ENCODE results near the gene SCNN1A.

The SCNN1A gene

DNA sequence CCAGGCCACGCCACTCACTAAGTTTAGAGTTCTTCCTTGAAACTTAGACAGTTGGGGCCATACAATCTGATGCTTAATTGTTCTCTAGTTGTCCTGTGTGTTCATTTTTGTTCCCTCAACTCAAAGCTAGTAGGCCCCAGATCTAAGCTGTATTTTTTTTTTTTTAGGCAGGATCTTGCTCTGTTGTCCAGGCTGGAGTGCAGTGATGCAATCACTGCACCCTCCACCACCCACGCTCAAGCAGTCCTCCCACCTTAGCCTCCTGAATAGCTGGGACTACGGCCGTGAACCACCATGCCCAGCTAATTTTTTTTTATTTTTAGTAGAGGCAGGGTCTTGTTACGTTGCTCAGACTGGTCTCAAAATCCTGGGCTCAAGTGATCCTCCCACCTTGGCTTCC lies 41.0 kb downstream of the SCNN1A start:
- no peak for DNase-seq (ENCODE audit: low read depth in 3 of 3)

GRCh38 chr12:6333566-6333965 lies 41.8 kb downstream of the SCNN1A start:
- no peak for DNase-seq (ENCODE audit: low read depth in 3 of 3)

DNA sequence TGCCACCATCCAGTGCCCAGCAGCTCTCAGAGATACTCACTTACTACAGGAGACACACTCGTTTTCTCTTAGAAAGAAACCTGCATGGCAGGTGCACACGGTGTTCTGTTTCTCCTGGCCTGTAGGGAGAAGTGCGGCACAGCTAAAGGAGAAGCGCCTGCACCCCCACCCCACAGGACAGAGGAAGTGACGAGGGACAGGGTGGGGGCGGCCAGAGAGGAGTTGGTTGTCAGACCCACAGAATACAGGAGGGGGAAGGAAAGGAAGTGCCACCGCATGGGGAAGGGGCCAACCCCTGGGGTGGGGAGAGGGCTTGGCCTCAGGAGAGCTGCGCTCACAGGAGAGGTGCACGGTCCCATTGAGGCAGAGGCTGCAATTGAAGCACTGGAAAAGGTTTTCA lies 42.3 kb downstream of the SCNN1A start:
- no peak for DNase-seq (ENCODE audit: low read depth in 3 of 3)

- DNase-seq (ENCODE audit: low read depth in 3 of 3): no peak
Measured at GRCh38 chr12:6332459-6332858, 42.9 kb downstream of the SCNN1A start.

- no peak for DNase-seq (ENCODE audit: low read depth in 3 of 3)
Measured at GRCh38 chr12:6330999-6331714, 44.2 kb downstream of the SCNN1A start.

DNA sequence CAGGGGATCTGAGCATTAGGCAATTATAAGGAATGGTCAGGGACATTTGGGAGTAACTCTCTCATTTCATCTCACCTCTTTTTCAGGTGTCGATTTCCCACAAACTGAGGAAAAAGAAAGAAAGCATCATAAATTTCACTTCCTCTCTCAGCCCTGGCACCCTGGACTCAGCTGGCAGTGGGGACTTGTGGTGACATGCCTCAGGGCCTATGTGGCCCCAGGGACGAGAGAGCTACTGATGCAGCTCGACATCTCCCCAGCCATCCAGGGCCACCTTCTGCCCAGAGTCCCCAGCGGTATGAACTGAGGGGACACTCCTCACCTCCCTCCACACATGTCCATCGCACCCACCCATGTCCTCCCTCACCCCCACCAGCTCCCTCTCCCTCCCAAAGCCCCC lies 45.2 kb downstream of the SCNN1A start:
- DNase-seq (ENCODE audit: low read depth in 3 of 3): no peak

GRCh38 chr12:6329703-6330064 lies 45.7 kb downstream of the SCNN1A start:
- no peak for DNase-seq (ENCODE audit: low read depth in 3 of 3)

GRCh38 chr12:6328945-6329702 lies 46.2 kb downstream of the SCNN1A start:
- DNase-seq (ENCODE audit: low read depth in 3 of 3): no peak

DNA sequence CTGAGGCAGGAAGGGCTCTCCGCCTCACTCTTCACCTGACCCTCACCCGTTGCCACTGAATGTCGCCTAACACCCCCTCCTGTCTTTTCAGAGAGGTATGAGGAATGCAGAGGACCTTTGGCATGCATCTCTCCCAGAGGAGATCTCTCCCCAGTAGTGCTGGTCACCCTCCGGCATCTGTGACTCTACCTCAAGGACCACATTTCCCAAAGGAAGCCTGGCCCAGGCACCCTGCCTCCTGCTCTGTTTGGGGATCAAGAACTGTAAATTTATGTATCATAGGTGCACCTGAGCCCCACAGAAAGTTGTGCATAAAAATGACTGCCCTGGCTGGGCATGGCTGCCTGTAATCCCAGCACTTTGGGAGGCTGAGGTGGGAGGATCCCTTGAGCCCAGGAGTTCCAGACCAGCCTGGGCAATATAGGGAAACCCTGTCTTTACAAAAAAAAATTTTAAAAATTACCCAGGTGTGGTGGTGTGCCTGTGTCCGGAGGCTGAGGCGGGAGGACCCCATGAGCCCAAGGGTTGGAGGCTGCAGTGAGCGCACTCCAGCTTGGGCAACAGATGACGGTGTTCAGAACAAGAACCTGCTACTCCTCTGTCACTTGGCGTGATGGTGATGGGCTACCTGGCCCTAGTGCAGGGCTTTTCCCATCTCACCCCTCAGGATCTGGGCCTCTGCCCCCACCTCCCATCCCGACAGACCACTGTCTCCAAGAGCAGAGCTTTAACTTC lies 47.2 kb downstream of the SCNN1A start:
- DNase-seq (ENCODE audit: low read depth in 3 of 3): no peak

DNA sequence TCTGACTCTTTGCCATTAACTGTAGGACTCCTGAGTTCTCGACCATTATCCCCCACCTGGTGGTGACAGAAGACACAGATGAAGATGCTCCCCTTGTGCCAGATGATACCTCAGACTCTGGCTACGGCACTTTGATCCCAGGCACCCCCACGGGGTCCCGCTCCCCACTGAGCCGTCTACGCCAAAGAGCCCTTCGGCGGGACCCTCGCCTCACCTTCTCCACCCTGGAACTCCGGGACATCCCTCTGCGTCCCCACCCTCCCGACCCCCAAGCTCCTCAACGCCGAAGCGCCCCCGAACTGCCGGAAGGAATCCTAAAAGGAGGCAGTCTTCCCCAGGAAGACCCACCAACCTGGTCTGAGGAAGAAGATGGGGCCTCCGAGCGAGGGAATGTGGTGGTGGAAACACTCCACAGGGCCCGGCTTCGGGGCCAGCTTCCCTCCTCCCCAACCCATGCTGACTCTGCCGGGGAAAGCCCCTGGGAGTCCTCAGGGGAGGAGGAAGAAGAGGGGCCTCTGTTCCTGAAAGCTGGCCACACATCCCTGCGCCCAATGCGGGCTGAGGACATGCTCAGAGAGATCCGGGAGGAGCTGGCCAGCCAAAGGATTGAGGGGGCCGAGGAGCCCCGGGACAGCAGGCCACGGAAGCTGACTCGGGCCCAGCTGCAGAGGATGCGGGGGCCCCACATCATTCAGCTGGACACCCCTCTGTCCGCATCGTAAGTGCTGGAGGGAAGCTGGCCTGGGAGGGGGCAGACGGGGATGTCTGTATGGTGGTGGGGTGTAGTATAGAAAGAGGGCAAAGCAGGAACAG lies 47.9 kb downstream of the SCNN1A start:
- no peak for DNase-seq (ENCODE audit: low read depth in 3 of 3)

DNA sequence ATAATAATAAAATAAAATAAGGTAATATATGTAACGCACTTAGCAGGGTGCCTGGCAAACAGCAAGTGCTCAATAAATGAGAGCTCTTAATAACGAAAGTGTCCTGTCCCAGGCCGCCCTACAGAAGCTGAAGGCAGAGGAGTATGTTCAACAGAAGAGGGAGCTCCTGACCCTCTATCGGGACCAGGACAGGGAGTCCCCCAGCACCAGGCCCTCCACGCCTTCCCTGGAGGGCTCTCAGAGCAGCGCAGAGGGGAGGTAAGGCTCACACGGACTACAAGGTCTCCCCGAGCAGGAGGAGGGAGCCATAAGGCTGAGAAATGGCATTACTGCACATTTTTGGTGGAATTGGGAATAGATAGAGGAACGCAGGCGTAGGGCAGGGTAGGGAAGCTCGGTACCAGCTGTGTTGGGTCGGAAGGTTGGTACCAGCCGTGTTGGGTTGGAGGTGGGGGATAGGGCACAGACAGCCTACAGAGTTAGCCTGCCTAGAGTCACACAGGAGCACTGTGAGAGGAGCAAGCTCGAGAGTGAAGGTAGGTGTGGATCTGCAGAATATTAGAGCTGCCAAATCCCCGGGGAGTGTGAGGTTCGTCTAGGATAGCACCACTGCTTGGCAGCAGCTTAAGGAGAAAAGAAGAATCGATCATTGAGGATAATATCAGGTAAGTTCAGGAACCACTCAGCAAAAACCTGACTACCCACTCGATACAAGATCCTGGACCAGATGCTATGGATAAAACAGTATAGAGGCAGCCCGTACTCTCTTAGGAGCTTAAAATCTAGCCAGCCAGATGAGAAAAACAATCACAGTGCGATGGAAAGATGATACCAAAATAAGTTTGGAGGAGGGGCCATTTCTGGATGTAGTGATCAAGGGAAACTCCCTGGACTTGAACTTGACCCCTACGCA lies 48.8 kb downstream of the SCNN1A start:
- no peak for DNase-seq (ENCODE audit: low read depth in 3 of 3)

GRCh38 chr12:6324936-6325750 lies 50.2 kb downstream of the SCNN1A start:
- DNase-seq (ENCODE audit: low read depth in 3 of 3): no peak

GRCh38 chr12:6323995-6324711 lies 51.2 kb downstream of the SCNN1A start:
- DNase-seq (ENCODE audit: low read depth in 3 of 3): no peak

GRCh38 chr12:6323340-6323994 lies 51.9 kb downstream of the SCNN1A start:
- DNase-seq (ENCODE audit: low read depth in 3 of 3): no peak

DNA sequence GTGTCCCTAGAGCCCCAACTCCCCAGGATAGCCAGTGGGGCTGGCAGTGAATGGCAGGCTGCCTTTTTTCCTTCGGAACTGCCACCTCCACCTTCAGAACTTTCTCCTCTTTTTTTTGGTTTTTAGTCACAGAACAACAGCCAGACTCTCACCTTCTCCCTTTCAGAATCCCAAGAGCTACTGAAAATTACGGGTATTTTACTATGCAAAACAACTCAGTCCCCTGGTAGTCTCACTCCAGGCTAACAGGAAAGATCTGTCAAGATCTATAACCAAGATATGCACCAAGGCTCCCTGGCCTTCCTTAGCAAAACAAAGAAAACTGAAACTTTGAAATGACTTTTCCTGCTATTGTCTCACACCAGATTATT lies 52.4 kb downstream of the SCNN1A start:
- DNase-seq (ENCODE audit: low read depth in 3 of 3): no peak

GRCh38 chr12:6322352-6322751 lies 53.0 kb downstream of the SCNN1A start:
- DNase-seq (ENCODE audit: low read depth in 3 of 3): no peak

GRCh38 chr12:6321905-6322304 lies 53.5 kb downstream of the SCNN1A start:
- no peak for DNase-seq (ENCODE audit: low read depth in 3 of 3)

DNA sequence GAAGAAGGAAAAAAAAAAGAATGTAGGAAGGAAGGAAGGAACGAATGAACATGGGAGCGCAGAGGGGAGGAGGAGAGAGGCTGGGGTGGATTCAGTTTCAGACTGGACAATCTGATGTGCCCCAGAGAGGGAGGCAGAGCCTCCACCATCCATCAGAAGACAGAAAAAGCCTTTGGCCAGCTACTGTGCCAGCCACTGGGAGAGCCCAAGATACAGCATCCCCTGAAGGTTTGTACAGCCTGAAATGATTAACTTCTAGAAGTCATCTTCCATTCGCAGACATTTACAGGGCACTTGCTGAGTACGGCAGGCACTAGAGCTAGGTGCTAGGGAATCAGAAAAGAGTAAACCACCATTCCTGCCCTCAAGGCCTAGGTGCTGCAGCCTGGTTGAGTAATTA lies 55.9 kb downstream of the SCNN1A start:
- no peak for DNase-seq (ENCODE audit: low read depth in 3 of 3)

DNA sequence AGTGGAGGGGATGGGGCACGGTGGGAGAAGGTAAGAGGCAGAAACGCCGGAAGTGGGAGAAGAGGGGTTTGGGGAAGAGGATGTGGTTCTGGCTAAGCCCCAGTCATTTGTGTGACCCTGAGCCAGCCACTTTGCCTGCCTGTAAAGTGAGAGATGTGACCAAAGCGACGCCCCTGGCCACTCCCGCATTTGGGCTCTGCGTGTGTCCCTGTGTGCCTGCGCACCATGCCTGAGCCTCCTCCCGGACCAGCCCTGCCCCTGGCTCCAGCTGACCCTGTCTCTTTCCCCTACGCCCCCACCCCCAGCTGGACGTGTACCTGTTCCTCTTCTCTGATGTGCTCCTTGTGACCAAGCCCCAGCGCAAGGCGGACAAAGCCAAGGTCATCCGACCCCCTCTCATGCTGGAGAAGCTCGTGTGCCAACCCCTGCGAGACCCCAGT lies 56.9 kb downstream of the SCNN1A start:
- no peak for DNase-seq (ENCODE audit: low read depth in 3 of 3)
